Inflammatory macrophage treated with lipopolysaccharide for 1 hour (primary cell): Measurements from ENCODE around the gene MS4A18.
"Not testable (repeated sequence)": the region's sequence is repeated elsewhere in the genome, so short reads cannot be mapped to it uniquely, and the experiment has no call there.

Experiments used
- DNase-seq, 2 donors: peaks; one replicate each; pipeline ENCODE4 v3.0.0-alpha.2; 2020 to 2022

Gene MS4A18

GRCh38 chr11:60740573-60740972, 16.1 kb downstream of the MS4A18 start:
- DNase-seq, result no peak

GRCh38 chr11:60741421-60741820, 16.9 kb downstream of the MS4A18 start:
- DNase-seq, result no peak

DNA sequence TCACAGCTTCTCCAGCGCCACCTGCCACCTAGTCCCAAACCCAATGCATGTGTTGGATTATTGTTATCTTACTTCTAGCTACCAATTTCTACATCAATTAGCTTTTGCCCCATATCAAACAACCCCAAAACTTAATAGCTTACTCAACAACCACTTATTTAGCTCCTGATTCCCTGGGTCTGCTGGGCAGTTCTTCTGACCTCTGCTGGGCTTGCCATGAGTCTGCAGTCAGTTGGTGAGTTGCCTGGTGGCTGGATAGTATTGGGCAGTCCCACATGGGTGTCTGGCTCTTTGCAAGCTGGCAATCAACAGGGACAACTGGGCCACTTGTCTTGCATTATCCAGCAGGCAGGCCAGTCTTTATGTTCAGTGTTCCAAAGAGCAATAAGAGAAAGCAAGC, 18.5 kb downstream of the MS4A18 start:
- DNase-seq, result no peak

DNA sequence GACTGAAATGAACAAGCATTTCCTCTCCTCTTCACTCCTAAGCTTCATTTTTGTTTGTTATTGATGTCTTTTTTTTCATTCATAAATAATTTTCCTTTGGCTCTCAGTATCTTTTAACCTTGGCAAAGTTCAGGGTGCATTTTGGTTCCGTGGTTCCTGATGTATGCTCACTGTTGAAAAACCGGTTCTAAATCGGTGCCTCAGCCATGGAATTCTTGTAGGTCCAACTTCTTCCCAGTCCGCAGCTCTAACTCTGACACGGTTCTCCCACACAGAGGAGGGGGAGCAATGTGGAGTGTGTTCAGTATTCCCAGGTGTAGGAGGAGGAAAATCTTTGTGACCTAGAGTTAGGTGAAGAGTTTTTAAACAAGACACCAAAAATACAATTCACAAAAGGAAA, 19.6 kb downstream of the MS4A18 start:
- DNase-seq, result no peak

- no peak for DNase-seq
These were observed 22.9 kb downstream of the MS4A18 start for GRCh38 chr11:60747359-60747873.

DNA sequence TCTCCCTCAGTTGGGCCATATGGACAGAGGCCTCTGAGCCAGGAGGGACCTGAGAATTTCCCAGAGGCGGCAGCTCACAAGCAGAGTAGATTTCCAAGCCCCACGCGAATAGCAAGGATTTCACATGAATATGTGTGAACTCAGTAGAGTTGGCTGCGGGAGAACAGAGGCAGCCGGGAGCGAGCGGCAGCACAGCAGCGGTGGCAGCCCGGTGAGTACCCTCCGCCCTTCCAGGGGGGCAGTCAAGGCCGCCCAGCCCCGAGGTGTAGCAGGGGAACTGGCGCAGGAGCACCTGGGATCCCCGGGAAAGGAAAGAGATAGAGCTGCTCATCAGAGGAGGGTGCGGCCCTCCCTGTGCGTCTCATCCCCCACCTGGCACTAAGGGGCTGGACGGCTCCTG, 23.7 kb downstream of the MS4A18 start:
- DNase-seq, result no peak

- DNase-seq, result no peak
These were observed 24.3 kb downstream of the MS4A18 start for GRCh38 chr11:60748821-60749220.

GRCh38 chr11:60750911-60751310, 26.4 kb downstream of the MS4A18 start:
- DNase-seq, result no peak

DNA sequence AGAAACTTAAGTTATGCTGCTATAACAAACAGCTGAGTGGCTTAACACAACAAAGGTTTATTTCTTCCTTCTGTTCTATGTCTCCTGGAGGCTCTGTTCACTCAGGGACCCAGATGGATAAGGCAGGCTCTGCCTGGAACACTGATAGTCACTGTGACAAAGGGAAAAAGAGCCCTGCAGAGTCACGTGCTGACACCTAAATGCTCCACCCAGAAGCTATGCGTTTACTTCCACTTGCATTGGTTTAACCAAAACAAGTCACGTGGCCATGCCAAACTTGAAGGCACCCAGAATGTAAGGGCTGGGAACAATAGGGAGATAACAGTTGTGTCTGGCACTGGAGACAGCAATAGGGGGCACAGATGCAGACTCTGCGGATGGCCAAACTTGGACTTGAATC, 28.8 kb downstream of the MS4A18 start:
- DNase-seq, result no peak

GRCh38 chr11:60754887-60755286, 30.4 kb downstream of the MS4A18 start:
- DNase-seq, result no peak

GRCh38 chr11:60756307-60757032, 31.9 kb downstream of the MS4A18 start, which contains the start of gene MS4A15:
MS4A15 (plus strand) TSS chr11:60756867; CDS start chr11:60763734, 6,867 bp downstream.
- DNase-seq, result no peak

GRCh38 chr11:60757231-60757800, 32.8 kb downstream of the MS4A18 start:
- DNase-seq, result no peak

DNA sequence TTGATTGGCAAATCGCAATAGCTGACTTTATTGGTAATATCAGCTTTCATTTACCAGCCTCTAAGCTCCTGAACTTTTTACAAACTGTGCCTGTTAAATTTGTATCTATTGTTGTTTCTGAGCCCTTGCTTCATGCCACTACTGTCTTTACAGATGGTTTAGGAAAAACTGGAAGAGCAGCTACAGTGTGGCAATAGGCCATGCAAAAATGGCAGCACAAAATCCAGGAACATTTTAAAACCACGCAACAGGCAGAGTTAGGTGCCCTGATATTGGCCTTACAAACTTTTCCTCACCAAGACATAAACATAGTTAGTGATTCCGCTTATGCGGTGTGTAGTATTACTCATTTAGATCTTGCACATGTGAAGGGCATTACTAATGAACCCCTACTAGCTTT, 34.2 kb downstream of the MS4A18 start:
- not testable (repeated sequence) for DNase-seq

- peak; percentile 28 to 29 for DNase-seq
These were observed 35.1 kb downstream of the MS4A18 start for GRCh38 chr11:60759438-60760225.

GRCh38 chr11:60761436-60762190, 37.1 kb downstream of the MS4A18 start:
- no peak for DNase-seq

DNA sequence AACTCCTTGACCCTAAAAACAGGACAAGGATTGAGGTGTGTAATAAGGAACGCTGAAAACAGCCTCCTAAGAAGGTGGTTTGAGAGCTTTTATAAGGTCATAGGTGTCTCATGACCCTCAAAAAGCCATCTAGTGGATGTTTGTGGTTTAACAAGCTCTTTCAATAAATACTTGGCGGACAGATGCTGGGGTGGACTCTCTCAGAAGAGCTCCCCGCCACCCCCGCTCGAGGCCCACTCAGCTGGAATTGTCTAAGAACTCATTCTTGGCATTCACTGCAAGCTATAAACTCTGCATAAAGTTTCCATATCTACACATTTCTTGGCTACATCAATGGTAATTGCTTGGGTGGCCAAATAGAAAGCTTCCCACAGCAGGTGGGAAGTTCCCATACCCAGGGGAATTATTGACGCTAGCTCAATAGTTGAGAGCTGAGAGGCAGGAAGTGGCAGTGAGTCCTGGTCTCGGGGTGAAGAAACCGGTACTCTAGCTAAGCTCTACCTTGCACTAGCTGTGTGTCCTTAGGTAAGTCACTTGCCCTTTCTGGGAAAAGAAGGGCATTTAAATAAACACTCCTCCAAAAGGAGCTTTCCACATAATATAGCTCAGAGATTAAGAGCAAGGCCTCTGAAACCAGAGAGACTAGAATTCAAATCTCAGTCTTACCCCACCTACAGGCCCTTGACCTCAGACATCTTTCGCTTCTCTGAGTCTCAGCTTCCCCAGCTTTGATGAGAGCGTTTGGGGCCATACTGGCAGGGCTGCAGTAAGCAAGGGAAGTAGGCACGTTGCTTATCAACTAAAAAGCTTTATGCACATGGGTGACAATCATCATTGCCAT, 38.6 kb downstream of the MS4A18 start:
- DNase-seq, result peak in 1 of 2 donors; percentile 14

DNA sequence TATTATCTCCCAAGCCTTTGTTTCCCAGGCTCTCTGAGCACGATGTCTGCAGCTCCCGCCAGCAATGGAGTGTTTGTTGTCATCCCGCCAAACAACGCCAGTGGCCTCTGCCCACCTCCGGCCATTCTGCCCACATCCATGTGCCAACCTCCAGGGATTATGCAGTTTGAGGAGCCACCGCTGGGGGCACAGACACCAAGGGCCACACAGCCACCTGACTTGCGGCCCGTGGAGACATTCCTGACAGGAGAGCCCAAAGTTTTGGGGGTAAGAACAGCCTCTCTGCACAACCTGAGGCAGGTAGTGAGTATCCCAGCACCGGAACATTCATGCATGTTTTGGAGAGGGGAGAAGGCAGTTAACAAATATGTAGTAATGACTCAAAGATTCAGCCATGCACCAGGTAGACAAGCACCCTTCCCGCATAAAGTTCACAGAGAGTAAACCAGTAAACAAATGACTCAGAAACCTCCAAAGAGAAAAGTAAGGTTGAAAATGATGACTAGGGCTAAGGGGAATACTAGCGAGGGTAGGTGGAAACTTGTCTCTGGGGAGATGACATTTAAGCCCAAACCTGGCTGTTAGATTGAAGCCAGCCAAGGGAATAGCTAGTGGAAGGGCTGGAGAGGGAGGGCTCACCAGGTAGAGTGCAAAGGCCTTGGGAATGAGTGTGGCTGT, 39.3 kb downstream of the MS4A18 start:
- no peak for DNase-seq

- no peak for DNase-seq
These were observed 40.4 kb downstream of the MS4A18 start for GRCh38 chr11:60764879-60765278.

DNA sequence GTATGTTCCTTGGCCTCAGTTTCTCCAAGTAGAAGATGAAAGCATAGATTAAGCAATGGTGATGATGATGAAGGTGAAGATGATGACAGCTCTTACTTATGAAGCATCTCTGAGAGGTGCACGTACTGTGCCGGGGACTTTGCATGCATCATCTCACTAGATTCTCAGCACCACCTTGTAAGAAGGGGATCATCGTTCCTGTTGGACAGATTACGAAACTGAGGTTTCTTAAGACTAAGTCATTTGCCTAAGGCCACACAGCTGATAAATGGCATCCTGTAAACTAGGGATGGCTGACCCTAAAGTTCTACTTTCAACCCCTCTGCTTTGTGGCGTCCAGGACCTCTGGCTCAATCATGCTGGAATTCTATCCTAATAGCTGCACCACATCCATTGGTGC, 40.8 kb downstream of the MS4A18 start:
- no peak for DNase-seq

- DNase-seq, result no peak
These were observed 42.0 kb downstream of the MS4A18 start for GRCh38 chr11:60766547-60766946.

GRCh38 chr11:60767388-60767811, 42.9 kb downstream of the MS4A18 start:
- no peak for DNase-seq
